Measurements from ENCODE around the gene CMTM1. TPM values are rescaled to one million over a fixed set of nuclear protein-coding genes. Genes with fewer than 3 reads are reported as not detected.
A peak's percentile ranks its signal among the peaks of the same experiment; 100 is the strongest.

Gene CMTM1
- total RNA-seq, 1 donor from 2014 or later: 6.3 TPM

- TF ChIP-seq, protein P1, sequence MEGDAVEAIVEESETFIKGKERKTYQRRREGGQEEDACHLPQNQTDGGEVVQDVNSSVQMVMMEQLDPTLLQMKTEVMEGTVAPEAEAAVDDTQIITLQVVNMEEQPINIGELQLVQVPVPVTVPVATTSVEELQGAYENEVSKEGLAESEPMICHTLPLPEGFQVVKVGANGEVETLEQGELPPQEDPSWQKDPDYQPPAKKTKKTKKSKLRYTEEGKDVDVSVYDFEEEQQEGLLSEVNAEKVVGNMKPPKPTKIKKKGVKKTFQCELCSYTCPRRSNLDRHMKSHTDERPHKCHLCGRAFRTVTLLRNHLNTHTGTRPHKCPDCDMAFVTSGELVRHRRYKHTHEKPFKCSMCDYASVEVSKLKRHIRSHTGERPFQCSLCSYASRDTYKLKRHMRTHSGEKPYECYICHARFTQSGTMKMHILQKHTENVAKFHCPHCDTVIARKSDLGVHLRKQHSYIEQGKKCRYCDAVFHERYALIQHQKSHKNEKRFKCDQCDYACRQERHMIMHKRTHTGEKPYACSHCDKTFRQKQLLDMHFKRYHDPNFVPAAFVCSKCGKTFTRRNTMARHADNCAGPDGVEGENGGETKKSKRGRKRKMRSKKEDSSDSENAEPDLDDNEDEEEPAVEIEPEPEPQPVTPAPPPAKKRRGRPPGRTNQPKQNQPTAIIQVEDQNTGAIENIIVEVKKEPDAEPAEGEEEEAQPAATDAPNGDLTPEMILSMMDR (IDR thresholded peaks at IDR 0.05): no peak
- peak overlapping the region; percentile 85 for H3K27ac Mint-ChIP-seq (ENCODE audit: unreplicated experiment)
- DNase-seq (ENCODE audit: low spot score): no peak
- no peak overlapping the region for H3K4me3 Mint-ChIP-seq (ENCODE audit: unreplicated experiment)
- H3K36me3 Mint-ChIP-seq (ENCODE audit: low read depth): peaks cover 6% of the 10 kb centered on the region
- peaks cover 68% of the 10 kb centered on the region for H3K4me1 Mint-ChIP-seq (ENCODE audit: low read depth)
- no peaks in the 10 kb centered on the region for H3K27me3 Mint-ChIP-seq (ENCODE audit: low read depth)
- no peaks in the 10 kb centered on the region for H3K9me3 Mint-ChIP-seq (ENCODE audit: low read depth)
These were observed 3.7 kb downstream of the CMTM1 start for GRCh38 chr16:66569827-66570405.

DNA sequence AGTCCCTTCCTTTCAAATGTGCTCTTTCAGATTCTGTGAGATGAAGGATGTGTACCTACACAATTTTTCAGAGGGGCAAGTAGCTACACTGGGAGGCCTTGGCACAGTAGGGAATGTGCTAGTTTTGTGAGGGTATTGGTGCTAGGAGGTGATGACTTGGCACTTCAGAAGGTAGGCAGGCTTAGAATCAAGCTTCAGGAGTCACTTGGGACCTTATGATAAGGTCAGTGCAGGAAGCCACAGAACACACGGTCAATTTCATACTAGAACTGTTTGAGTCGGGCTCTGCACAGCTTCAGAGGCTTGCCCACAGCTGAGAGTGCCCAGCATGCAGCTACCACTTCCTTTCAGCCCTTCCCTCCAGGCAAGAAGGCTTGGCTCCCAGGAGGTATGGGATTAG lies 6.1 kb downstream of the CMTM1 start:
- Mint-ChIP-seq H3K27me3 (ENCODE audit: low read depth) (no peaks in the 10 kb centered on the region), H3K27ac (ENCODE audit: unreplicated experiment) (no peak overlapping the region), H3K4me1 (ENCODE audit: low read depth) (peaks cover 70% of the 10 kb centered on the region), H3K4me3 (ENCODE audit: unreplicated experiment) (no peak overlapping the region), H3K36me3 (ENCODE audit: low read depth) (peaks cover 1% of the 10 kb centered on the region), H3K9me3 (ENCODE audit: low read depth) (no peaks in the 10 kb centered on the region)
- no peak for DNase-seq (ENCODE audit: low spot score)
- TF ChIP-seq, protein P1 (IDR thresholded peaks at IDR 0.05): no peak

DNA sequence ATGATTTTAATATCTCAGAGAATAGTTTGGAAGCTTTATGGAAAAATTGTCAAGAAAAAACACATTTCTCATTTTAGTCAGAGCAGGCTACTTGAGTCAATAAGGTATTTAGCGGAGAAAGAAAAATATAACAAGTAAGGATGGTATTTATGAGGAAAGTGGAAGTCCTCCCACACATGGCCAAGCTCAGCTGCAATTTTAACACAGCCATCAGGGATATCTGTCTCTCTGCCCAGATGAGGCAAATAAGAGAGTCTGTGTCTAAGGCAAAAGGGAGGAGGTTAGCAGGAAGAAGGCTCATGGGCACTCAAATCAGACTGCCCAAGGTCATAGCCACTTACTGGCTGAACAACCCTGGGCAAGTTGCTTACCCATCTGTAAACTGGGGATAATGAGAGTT lies 7.8 kb downstream of the CMTM1 start:
- H3K27ac Mint-ChIP-seq (ENCODE audit: unreplicated experiment): peak overlapping the region; percentile 29
- TF ChIP-seq, protein P1 (IDR thresholded peaks at IDR 0.05): no peak
- H3K4me3 Mint-ChIP-seq (ENCODE audit: unreplicated experiment): no peak overlapping the region
- no peaks in the 10 kb centered on the region for H3K36me3 Mint-ChIP-seq (ENCODE audit: low read depth)
- no peaks in the 10 kb centered on the region for H3K27me3 Mint-ChIP-seq (ENCODE audit: low read depth)
- DNase-seq (ENCODE audit: low spot score): no peak
- H3K9me3 Mint-ChIP-seq (ENCODE audit: low read depth): no peaks in the 10 kb centered on the region
- peaks cover 62% of the 10 kb centered on the region for H3K4me1 Mint-ChIP-seq (ENCODE audit: low read depth)

- H3K36me3 Mint-ChIP-seq (ENCODE audit: low read depth): no peaks in the 10 kb centered on the region
- H3K4me1 Mint-ChIP-seq (ENCODE audit: low read depth): peaks cover 59% of the 10 kb centered on the region
- H3K9me3 Mint-ChIP-seq (ENCODE audit: low read depth): no peaks in the 10 kb centered on the region
These were observed 8.3 kb downstream of the CMTM1 start for GRCh38 chr16:66574531-66574930.

DNA sequence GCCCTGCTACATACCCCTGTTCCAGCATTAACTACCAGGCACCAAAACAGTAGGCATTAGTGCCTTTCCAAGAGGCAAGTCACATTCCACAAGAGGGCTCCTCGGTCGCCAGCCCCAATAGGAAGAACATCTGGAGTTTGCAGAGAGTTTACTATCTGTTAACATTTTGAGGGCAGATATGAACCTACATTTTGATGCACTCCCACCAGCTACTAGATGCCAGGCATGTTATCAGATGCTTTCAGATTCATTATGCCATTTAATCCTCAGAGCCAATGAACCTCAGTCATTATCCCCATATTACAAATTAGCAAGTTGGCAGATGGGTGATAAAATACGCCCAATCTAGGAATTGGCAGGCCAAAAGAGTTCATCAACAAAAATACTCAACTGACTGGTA lies 8.8 kb downstream of the CMTM1 start:
- no peak overlapping the region for H3K27ac Mint-ChIP-seq (ENCODE audit: unreplicated experiment)

More at GRCh38 chr16:66574531-66574930, 8.3 kb downstream of the CMTM1 start:
- TF ChIP-seq, protein P1 (IDR thresholded peaks at IDR 0.05): no peak
- no peak overlapping the region for H3K27ac Mint-ChIP-seq (ENCODE audit: unreplicated experiment)
- no peak for DNase-seq (ENCODE audit: low spot score)
- no peaks in the 10 kb centered on the region for H3K27me3 Mint-ChIP-seq (ENCODE audit: low read depth)
- no peak overlapping the region for H3K4me3 Mint-ChIP-seq (ENCODE audit: unreplicated experiment)

More for the DNA sequence above, 8.8 kb downstream of the CMTM1 start:
- Mint-ChIP-seq H3K4me1 (ENCODE audit: low read depth) (peaks cover 59% of the 10 kb centered on the region), H3K27me3 (ENCODE audit: low read depth) (no peaks in the 10 kb centered on the region), H3K9me3 (ENCODE audit: low read depth) (no peaks in the 10 kb centered on the region), H3K36me3 (ENCODE audit: low read depth) (no peaks in the 10 kb centered on the region), H3K4me3 (ENCODE audit: unreplicated experiment) (no peak overlapping the region)
- TF ChIP-seq, protein P1 (IDR thresholded peaks at IDR 0.05): no peak
- no peak for DNase-seq (ENCODE audit: low spot score)
